CD4-positive, alpha-beta T cell treated with Interleukin-1 beta for 1 hour (primary cell): ENCODE data around the gene ACVR1C.

Experiments used
- DNase-seq, 2 donors: peaks; one replicate each; pipeline ENCODE4 v3.0.0-alpha.2; 2020 to 2022

ACVR1C gene

GRCh38 chr2:157628477-157629415 lies at the start of gene ACVR1C:
Gene ACVR1C (minus strand): TSS chr2:157628864. CDS start chr2:157628644, 220 bp downstream.
- peak; percentile 70 to 77 for DNase-seq

GRCh38 chr2:157677941-157678340 lies 49.3 kb upstream of the ACVR1C start:
- no peak for DNase-seq

DNA sequence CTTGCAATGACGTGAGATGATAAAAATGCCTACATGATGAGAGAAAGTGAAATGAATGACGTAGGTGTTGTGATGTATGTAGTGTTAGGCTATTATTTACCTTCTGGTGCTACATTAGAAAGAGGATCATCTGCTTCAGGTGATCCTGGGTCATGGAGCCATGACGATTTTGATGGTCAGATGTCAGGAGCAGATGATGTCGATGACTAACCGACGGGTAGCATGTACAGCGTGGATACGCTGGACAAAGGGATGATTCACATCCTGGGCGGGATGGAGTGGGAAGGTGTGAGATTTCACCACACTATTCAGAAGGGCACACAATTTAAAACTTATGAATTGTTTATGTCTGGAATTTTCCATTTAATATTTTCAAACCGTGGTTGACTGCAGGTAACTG lies 43.5 kb upstream of the ACVR1C start:
- DNase-seq = no peak

DNA sequence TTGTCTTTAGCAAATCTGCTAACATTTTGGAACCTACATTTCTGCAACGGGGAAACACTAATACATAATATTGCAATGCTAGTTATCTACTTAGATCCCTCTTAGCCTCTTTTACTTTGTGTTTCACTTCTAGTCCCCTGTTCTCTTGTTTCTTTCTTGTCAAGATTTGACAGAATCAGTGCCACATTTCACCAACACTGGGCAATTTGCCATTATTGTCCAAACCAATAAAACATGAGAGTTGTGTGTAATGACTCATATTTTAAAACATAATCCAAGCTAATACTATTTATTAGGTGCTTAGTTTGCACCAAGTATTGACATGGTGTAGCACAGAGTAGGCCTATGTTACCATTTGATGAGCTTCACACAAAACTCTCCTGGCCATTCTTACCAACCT lies 33.7 kb upstream of the ACVR1C start:
- no peak for DNase-seq

GRCh38 chr2:157661776-157662175 lies 33.1 kb upstream of the ACVR1C start:
- DNase-seq = no peak

DNA sequence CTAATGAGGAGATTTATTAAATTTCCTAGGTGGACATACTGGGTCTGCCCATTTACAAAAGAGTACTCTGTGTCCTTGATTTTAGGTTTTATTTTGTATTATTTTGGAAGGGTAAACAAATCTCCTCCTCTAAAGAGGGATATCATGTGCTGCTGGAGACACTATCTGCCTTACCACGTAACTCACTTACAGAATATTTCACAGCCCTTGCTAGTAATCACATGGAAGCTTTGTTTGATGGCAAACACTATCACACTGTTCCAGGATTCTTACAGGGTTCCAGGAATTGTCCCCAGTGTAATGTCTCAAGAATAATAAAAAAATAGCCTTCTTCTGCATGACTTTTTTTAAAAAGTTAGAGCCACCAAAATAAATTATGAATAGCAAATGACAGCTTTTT lies 29.2 kb upstream of the ACVR1C start:
- DNase-seq = no peak

DNA sequence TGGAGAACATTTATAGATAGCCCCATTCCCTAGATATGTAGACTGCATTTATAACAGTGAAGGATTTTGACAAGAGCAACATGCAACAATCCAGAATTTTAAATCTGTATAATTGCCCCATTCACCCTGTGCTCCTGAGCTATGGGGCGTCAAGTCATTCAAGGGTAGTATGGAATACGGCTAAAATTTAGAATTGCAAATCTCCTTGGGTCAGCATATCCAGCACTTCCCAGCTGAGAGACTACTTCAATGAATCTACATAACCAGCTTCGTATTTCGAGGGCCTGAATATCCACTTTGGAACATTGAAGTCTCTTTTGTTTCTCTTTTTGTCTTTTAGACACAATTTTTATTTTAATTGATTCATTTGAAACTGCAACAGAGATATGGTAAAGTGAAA lies 28.4 kb upstream of the ACVR1C start:
- DNase-seq = no peak

DNA sequence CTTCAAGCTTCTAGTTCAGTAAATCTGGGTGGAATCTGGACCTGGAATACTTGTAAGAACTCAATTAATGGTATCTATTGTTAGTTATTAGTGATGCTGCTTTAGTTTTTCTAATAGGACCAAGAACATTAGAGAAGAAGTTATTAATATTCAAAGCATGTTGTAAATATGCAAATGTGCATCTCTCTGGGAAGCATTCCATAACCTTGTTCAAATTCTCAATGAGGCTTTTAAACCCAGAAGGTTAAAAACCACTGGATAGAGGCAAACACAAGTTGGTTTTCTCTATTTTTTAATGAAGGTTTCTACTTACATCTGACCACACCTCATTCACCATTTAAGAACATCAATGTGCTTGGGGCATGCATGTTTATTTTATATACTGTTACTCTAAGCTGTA lies 16.1 kb upstream of the ACVR1C start:
- no peak for DNase-seq

DNA sequence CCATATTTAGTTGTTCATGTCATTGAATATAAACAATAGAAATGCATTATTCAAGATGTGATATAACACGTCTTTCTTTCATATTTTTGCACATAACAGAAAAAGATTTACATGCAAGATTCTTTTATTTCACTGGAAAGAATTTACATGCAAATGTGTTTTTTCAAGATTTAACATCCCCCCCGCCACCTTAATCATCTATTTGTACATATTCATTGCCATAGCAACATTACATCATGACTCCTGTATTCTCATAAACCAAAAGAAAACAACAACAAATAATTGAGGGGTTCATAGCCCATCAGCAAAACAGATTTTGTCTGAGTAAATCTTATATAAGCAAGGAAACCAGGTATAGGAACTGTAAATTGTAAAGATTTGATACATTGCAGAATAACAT lies 3.2 kb upstream of the ACVR1C start:
- DNase-seq = no peak

GRCh38 chr2:157627594-157628476 lies 829 bp downstream of the ACVR1C start:
- DNase-seq = peak in 1 of 2 donors; percentile 18

DNA sequence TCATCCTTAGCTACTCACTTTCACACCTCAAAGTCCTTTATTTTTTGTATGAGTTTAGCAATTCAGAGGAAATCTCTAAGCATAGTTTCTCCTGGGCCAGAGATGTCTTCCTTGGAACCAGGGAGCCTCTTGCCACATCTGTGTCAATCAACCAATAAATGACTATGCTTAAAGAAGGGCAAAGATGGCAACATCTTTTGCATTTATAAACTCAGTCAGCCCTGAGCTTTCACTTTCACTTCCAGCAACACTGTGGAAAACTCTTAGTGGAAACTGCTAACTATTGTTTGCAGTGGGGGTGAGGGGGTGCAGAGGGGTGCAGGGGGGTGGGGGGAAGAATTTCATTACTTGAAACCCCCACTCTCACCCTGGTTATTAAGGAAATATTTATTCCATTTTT lies 3.4 kb downstream of the ACVR1C start:
- DNase-seq = peak in 1 of 2 donors; percentile 27

- DNase-seq = no peak
Observed at GRCh38 chr2:157620956-157621355, 7.7 kb downstream of the ACVR1C start.

GRCh38 chr2:157611726-157612125 lies 16.9 kb downstream of the ACVR1C start:
- no peak for DNase-seq

- DNase-seq = no peak
Observed at GRCh38 chr2:157611110-157611509, 17.6 kb downstream of the ACVR1C start.

DNA sequence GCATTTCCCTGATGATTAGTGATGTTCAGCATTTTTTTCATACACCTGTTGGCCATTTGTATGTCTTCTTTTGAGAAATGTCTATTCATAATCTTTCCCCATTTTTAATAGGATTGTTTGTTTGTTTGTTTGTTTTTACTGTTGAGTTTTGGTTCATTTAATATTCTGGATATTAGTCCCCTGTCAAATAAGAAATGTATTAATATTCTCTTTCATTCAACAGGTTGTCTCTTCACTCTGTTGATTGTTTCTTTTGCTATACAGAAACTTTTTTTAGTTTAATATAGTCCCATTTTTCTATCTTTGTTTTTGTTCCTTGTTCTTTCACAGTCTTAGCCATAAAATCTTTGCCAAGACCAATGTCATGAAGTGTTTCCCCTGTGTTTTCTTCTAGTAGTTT lies 22.1 kb downstream of the ACVR1C start:
- no peak for DNase-seq

GRCh38 chr2:157603198-157603597 lies 25.5 kb downstream of the ACVR1C start:
- no peak for DNase-seq

DNA sequence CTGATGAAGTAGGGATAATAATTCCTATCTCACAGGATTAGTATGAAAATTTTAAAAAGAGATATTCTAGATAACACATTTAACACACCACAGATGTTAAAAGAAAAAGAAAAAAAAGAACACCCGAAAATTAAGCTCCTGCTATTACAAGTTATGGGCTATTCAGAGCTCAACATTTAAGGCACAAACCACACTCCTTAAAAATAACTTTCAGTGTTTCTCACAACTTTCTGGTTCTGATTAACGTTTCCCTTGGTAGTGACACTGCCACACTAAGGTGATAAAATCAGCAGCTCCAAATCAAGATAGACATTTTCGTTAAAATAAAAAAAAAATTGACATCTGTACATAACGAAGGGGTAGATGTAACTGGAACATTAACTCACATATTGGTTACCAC lies 26.9 kb downstream of the ACVR1C start:
- DNase-seq = no peak

- DNase-seq = peak; percentile 52 to 56
Observed at GRCh38 chr2:157596992-157597681, 31.5 kb downstream of the ACVR1C start.

DNA sequence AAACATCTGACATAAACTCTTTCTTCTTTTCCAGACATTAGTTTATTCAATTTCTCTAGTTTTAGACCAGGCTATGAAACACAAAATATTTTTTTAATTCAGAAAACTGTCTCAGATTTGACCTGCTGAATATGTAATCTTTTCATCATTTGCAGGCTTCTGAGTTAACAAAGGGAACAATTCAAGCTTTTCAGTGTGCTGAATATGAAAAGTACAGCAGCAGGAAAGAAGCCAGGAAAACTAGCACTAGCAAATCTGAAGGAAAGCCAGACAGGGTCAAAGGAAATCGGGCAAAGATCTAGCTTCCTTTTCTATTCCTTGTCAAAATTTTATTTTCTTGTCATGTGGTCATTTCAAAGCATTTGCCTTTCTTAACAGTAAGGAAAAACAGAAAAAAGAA lies 35.3 kb downstream of the ACVR1C start:
- DNase-seq = no peak

DNA sequence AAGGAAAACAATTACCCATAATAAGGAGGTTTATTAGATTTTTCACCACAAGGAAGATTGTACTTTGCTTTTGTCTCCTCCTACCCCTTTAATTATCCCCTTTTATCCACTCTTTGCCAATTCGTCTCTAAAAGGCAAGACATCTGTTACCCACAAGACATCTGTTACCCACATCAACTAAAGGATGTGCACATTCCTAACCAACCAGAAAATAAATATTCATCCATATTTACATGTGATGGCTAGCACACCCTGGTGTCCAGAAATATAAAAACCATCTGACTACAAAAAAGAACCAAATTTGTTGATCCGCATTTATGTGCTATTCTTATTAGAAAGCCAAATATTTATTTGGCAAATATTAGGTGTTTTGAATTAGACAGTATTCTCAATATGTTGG lies 35.7 kb downstream of the ACVR1C start:
- peak in 1 of 2 donors; percentile 16 for DNase-seq

GRCh38 chr2:157592374-157592773 lies 36.3 kb downstream of the ACVR1C start:
- no peak for DNase-seq

DNA sequence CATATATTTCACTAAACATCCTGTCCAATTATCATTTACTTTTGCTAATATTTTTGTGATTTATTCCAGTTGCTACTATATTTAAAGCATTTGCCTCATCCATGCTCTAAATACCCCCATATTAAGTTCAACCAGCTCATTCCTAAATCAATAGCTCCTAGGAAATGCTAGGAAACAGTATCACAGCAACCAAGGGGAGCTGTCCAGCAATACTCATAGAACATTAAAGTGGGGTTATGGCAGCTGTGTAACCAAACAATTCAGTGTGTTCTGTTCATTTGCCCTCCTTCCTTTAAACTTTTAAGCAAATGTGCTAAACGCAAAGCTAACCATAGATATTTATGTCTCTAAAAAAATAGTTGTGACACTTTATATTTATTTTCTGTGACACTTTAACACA lies 41.1 kb downstream of the ACVR1C start:
- no peak for DNase-seq

DNA sequence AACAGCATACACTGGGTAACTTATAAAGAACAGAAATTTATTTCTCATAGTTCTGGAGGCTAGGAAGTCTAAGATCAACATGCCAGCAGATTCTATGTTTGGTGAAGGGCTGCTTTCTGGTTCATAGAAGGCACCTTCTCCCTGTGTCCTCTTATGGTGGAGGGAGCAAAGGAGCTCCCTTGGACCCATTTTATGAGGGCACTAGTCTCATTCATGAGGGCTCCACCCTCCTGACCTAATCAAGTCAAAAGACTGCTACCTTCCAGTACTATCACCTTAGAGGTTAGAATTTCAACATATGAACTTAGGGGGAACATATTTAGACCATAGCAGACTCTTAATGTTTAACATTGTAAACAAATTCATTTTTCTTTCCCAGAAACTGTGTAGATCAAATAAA lies 54.5 kb downstream of the ACVR1C start:
- DNase-seq = no peak
